ENCODE measurements around the gene PYY.
A peak's percentile ranks its signal among the peaks of the same experiment; 100 is the strongest.

The PYY gene

DNA sequence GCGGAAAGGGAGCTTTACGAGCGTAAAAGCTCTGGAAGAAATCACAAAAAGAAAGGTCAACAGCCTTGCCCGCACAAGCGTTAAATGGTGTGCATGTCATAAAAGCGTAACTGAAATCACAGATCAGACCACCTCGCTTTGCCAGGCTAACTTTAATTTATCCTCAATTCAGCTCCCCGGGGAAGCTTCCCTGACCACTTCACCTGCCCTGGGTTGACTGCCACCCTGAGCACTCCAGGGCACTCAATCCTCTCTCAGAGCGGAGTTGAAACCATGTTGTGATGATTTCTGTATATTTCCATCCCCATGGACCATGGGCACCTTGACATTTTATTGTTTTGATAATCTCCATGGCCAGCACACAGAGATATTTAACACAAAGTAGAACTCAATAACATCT, 34.6 kb upstream of the PYY start:
- Histone ChIP-seq H3K4me1 (no peaks in the 10 kb centered on the region), H3K36me3 (no peaks in the 10 kb centered on the region), H3K9me3 (no peaks in the 10 kb centered on the region), H3K4me3 (ENCODE audit: low read depth, low read length) (no peak overlapping the region), H3K27me3 (no peaks in the 10 kb centered on the region)
- TF ChIP-seq, protein P1, sequence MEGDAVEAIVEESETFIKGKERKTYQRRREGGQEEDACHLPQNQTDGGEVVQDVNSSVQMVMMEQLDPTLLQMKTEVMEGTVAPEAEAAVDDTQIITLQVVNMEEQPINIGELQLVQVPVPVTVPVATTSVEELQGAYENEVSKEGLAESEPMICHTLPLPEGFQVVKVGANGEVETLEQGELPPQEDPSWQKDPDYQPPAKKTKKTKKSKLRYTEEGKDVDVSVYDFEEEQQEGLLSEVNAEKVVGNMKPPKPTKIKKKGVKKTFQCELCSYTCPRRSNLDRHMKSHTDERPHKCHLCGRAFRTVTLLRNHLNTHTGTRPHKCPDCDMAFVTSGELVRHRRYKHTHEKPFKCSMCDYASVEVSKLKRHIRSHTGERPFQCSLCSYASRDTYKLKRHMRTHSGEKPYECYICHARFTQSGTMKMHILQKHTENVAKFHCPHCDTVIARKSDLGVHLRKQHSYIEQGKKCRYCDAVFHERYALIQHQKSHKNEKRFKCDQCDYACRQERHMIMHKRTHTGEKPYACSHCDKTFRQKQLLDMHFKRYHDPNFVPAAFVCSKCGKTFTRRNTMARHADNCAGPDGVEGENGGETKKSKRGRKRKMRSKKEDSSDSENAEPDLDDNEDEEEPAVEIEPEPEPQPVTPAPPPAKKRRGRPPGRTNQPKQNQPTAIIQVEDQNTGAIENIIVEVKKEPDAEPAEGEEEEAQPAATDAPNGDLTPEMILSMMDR (IDR thresholded peaks at IDR 0.05; ENCODE audit: low read depth, low read length), result no peak
- DNase-seq, result no peak

DNA sequence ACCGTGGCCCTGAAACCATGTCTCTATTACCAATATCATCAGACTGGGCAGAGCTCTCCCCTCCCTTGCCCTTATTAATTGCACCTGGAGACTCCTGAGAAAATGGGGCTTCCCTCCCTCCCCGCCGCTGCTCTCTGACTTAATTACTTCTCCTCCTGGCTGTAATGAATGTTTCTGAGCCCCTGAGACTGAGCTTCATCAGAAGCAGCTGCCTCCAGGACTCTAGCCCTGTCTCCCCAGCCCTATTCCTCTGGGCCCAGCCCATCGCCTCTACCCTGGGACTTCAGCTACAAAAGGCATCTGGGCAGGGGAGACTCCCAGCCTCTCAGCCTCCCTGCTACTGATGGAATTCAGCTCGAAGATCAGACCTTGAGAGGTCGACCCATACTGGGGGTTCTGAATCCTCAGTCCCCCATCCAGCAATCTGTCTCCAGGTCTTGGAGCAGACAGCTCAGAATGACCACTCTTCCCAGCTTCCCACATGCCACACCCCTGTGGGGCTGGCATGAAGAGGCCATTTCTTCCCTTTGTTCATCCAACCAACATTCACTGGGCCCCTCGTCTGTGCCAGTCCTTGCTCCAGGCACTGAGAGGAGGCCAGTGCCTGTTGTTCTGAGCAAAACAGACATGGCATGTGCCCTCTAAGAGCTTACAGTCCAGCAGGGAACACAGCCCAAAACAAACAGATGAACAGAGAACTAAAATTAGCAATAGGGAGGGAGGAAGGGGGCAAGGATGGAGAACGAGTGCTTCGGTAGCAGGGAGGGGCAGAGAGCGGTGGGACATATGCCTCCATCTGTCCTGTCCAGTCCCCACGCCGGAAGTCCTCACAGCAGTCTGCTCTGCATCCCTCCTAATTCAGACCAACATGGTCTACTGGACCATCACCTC, 33.6 kb upstream of the PYY start:
- Histone ChIP-seq H3K9me3 (no peaks in the 10 kb centered on the region), H3K4me3 (ENCODE audit: low read depth, low read length) (no peak overlapping the region), H3K4me1 (no peaks in the 10 kb centered on the region), H3K27me3 (no peaks in the 10 kb centered on the region), H3K36me3 (no peaks in the 10 kb centered on the region)
- TF ChIP-seq, protein P1 (IDR thresholded peaks at IDR 0.05; ENCODE audit: low read depth, low read length), result no peak
- no peak for DNase-seq

GRCh38 chr17:43986225-43986981, 32.7 kb upstream of the PYY start:
- no peak for DNase-seq
- Histone ChIP-seq H3K4me1 (no peaks in the 10 kb centered on the region), H3K36me3 (no peaks in the 10 kb centered on the region), H3K4me3 (ENCODE audit: low read depth, low read length) (no peak overlapping the region), H3K9me3 (no peaks in the 10 kb centered on the region), H3K27me3 (no peaks in the 10 kb centered on the region)
- TF ChIP-seq, protein P1 (IDR thresholded peaks at IDR 0.05; ENCODE audit: low read depth, low read length), result no peak

- H3K27me3 ChIP-seq, result no peaks in the 10 kb centered on the region
- no peak for DNase-seq
These were observed 30.8 kb upstream of the PYY start for GRCh38 chr17:43984521-43984920.

GRCh38 chr17:43983515-43984411, 30.0 kb upstream of the PYY start:
- no peaks in the 10 kb centered on the region for H3K9me3 ChIP-seq
- H3K27me3 ChIP-seq, result no peaks in the 10 kb centered on the region
- peak overlapping the region; percentile 66 for H3K4me3 ChIP-seq (ENCODE audit: low read depth, low read length)
- DNase-seq, result peak; percentile 43
- no peaks in the 10 kb centered on the region for H3K36me3 ChIP-seq
- no peaks in the 10 kb centered on the region for H3K4me1 ChIP-seq
- TF ChIP-seq, protein P1 (IDR thresholded peaks at IDR 0.05; ENCODE audit: low read depth, low read length), result peak; percentile 61

More at GRCh38 chr17:43984521-43984920, 30.8 kb upstream of the PYY start:
- Histone ChIP-seq H3K4me1 (no peaks in the 10 kb centered on the region), H3K4me3 (ENCODE audit: low read depth, low read length) (peak overlapping the region; percentile 66), H3K9me3 (no peaks in the 10 kb centered on the region), H3K36me3 (no peaks in the 10 kb centered on the region)
- TF ChIP-seq, protein P1 (IDR thresholded peaks at IDR 0.05; ENCODE audit: low read depth, low read length), result no peak

Measured in BE2C (cell line).